ENCODE data around the gene CETP.
"Not testable (repeated sequence)": the region's sequence is repeated elsewhere in the genome, so short reads cannot be mapped to it uniquely, and the experiment has no call there.

Gene CETP

GRCh38 chr16:56930486-56931270, 31.1 kb upstream of the CETP start:
- DNase-seq (ENCODE audit: low read depth), result no peak
- TF ChIP-seq, protein P1, sequence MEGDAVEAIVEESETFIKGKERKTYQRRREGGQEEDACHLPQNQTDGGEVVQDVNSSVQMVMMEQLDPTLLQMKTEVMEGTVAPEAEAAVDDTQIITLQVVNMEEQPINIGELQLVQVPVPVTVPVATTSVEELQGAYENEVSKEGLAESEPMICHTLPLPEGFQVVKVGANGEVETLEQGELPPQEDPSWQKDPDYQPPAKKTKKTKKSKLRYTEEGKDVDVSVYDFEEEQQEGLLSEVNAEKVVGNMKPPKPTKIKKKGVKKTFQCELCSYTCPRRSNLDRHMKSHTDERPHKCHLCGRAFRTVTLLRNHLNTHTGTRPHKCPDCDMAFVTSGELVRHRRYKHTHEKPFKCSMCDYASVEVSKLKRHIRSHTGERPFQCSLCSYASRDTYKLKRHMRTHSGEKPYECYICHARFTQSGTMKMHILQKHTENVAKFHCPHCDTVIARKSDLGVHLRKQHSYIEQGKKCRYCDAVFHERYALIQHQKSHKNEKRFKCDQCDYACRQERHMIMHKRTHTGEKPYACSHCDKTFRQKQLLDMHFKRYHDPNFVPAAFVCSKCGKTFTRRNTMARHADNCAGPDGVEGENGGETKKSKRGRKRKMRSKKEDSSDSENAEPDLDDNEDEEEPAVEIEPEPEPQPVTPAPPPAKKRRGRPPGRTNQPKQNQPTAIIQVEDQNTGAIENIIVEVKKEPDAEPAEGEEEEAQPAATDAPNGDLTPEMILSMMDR (IDR thresholded peaks at IDR 0.05; ENCODE audit: control insufficient read depth, insufficient read depth, low read depth, low read length, missing control alignments), result no peak
- H3K4me3 ChIP-seq (ENCODE audit: control insufficient read depth, low read depth, low read length), result no peak overlapping the region

DNA sequence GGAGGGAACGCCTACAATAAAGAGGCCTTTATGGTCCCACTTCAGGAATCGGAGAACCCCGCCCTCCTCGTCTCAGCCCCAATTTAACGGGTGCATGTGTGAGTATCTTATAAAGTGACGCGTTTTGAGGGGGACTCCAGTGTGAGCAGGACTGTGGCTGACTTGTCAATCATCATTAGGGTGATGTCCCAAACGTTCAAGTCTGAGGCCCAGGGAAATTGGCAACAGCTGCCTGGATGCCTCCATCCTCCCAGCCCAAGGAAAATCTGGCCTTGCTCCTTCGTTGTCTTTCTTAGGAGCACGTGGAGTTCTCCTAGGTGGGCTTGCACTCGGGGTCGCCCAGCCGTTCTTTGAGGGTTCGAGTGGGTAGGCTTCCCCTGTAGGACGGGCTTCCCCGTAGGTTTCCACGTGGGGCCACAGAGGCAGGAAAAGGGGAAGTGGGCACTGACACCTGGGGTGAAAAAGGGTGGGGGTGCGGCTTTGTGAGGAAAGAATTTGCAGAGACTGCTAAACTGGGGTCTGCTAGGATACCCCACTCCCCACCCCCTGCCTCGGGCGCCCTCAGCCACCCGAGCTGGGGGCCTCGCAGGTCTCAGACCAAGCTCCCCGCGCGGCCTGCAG, 30.4 kb upstream of the CETP start:
- TF ChIP-seq, protein P1 (IDR thresholded peaks at IDR 0.05; ENCODE audit: control insufficient read depth, insufficient read depth, low read depth, low read length, missing control alignments), result no peak
- peak overlapping the region; percentile 39 for H3K4me3 ChIP-seq (ENCODE audit: control insufficient read depth, low read depth, low read length)
- no peak for DNase-seq (ENCODE audit: low read depth)

DNA sequence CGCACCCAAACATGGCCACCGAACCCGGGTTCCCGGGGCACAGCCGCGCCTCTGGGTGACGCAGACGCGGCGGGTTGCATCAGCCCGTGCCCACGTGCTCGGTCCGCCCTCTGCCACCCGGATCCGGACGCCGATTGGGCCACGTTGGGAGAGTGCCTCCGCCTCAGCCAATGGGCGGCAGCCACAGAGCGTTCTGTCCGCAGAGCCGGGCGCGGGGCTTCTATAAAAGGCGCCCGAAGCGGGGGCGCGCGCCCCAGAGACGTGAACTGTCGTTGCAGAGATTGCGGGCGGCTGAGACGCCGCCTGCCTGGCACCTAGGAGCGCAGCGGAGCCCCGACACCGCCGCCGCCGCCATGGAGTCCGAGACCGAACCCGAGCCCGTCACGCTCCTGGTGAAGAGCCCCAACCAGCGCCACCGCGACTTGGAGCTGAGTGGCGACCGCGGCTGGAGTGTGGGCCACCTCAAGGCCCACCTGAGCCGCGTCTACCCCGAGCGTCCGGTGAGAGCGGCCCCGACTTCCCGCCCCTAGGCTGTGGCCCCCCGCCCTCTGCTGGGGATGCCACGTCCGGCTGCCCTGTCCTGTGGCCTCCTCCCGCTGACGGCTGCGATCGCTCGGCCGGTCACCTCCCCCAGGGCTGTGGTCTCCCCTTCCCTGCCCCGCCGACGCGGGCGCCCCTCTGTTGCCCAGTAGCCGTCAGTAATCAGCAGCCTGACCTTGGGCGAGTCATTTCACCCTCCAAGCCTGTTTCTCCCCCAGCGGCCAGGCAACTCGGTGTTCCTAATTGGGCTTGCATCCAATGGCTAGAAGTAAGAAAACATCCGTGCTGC, 29.6 kb upstream of the CETP start, which contains the start of gene HERPUD1:
HERPUD1 (plus strand) TSS at position 251 of the 829 bp plus-strand sequence; CDS start at position 354, 103 bp downstream.
- TF ChIP-seq, protein P1 (IDR thresholded peaks at IDR 0.05; ENCODE audit: control insufficient read depth, insufficient read depth, low read depth, low read length, missing control alignments), result no peak
- peak within 1 kb of the TSS; percentile 91 for H3K4me3 ChIP-seq (ENCODE audit: control insufficient read depth, low read depth, low read length)
- DNase-seq (ENCODE audit: low read depth), result peak; percentile 89

- TF ChIP-seq, protein P1 (IDR thresholded peaks at IDR 0.05; ENCODE audit: control insufficient read depth, insufficient read depth, low read depth, low read length, missing control alignments), result no peak
- peak overlapping the region; percentile 91 for H3K4me3 ChIP-seq (ENCODE audit: control insufficient read depth, low read depth, low read length)
- peak; percentile 44 for DNase-seq (ENCODE audit: low read depth)
Observed at GRCh38 chr16:56932721-56933619, 28.8 kb upstream of the CETP start.

DNA sequence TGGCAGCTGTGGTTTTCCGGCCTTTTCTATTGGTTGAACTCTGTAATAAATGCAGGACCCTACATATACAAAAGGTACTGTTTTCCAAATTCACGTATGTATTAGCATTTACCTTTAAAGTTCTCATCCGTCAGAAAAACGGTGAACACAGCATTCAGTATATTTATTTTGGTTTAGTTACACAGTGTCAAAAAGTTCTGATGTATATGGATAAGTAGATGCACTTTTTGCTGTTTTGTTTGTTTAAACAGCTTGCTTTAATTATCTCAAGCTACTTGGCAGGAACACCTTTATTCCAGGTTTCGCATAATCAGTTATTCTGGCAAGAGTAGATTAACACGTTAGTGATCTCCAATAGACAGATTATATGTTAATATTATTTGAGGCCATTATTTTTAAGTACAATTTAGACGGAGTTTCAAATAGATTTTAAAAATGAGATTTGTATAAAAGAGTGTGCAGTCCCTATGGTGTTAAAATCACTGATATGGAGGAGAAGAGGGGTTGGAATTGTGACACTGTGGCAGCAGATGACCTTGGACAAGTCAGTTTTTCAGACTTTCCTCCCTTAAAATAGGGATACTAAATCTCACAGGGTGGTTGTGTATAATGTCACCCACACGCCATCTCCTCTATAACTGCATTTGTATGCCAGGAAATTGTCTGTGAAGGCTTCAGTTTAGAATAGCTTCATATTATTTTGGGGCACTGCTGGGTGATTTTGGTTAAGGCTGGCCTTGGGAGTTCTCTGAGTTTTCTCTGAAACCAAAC, 27.7 kb upstream of the CETP start:
- DNase-seq (ENCODE audit: low read depth), result no peak
- TF ChIP-seq, protein P1 (IDR thresholded peaks at IDR 0.05; ENCODE audit: control insufficient read depth, insufficient read depth, low read depth, low read length, missing control alignments), result no peak
- H3K4me3 ChIP-seq (ENCODE audit: control insufficient read depth, low read depth, low read length), result peak overlapping the region; percentile 91

DNA sequence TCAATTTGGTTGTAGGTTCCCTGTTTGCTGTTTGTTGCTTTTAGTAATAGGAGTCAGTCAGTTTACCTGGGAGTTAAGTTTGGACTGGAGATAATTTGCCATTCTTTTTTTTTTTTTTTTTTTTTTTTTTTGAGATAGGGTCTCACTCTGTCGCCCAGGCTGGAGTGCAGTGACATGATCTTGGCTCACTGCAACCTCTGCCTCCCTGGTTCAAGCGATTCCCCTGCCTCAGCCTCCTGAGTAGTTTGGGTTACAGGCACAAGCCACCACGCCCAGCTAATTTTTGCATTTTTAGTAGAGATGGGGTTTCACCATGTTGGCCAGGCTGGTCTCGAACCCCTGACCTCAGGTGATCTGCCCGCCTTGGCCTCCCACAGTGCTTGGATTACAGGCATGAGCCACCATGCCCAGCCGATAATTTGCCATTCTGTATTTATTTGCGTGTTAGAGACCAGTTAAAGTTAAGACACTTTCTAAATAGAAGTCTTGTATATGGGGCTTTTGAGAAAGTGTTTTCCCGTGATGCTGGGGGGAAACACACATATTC, 27.1 kb upstream of the CETP start:
- peak overlapping the region; percentile 91 for H3K4me3 ChIP-seq (ENCODE audit: control insufficient read depth, low read depth, low read length)
- not testable (repeated sequence) for DNase-seq (ENCODE audit: low read depth)
